CD14-positive monocyte (primary cell): ENCODE results near the gene VPS52. TPM values are rescaled to one million over a fixed set of nuclear protein-coding genes. Genes with fewer than 3 reads are reported as not detected.

Source experiments
- DNase-seq, 3 donors: peaks; one replicate each; pipeline ENCODE4 v3.0.0-alpha.2; 2011 to 2022
- H2AFZ ChIP-seq: 2 replicates; pipeline ENCODE4 v1.6.0; 2012; ENCODE audit warnings: mild to moderate bottlenecking, low read depth, low read length, inconsistent platforms; ENCODE audit not compliant: insufficient read depth, poor library complexity, severe bottlenecking
- H3K27ac ChIP-seq, 2 donors: 1 replicate in 1 of 2; 2 replicates in 1 of 2; pipeline ENCODE4 v1.5.1; 2012 to 2013; ENCODE audit warnings: low read length in 2 of 2, control low read depth in 1 of 2, inconsistent platforms in 1 of 2, low read depth in 1 of 2, mild to moderate bottlenecking in 1 of 2
- H3K27me3 ChIP-seq, 2 donors: one replicate each; pipeline versions ENCODE4 v1.6.0 to v1.6.1; 2011 to 2013; ENCODE audit warnings: low read length in 2 of 2; ENCODE audit not compliant: control insufficient read depth in 2 of 2, insufficient read depth in 2 of 2
- H3K36me3 ChIP-seq, 2 donors: replicated peaks in 1 of 2; 1 replicate in 1 of 2; 2 replicates in 1 of 2; pipeline versions ENCODE4 v1.5.1 to v1.6.1; 2012 to 2013; ENCODE audit warnings: low read length in 2 of 2, control low read depth in 1 of 2, inconsistent platforms in 1 of 2, mild to moderate bottlenecking in 1 of 2; ENCODE audit not compliant: insufficient read depth in 2 of 2, control insufficient read depth in 1 of 2
- H3K4me1 ChIP-seq, 2 donors: 1 replicate in 1 of 2; 2 replicates in 1 of 2; pipeline versions ENCODE4 v1.5.1 to v1.6.1; 2012 to 2013; ENCODE audit warnings: low read length in 2 of 2, control low read depth in 1 of 2, inconsistent platforms in 1 of 2, mild to moderate bottlenecking in 1 of 2, moderate library complexity in 1 of 2; ENCODE audit not compliant: insufficient read depth in 2 of 2, control insufficient read depth in 1 of 2
- H3K4me2 ChIP-seq: replicated peaks from 2 replicates; pipeline ENCODE3; 2012; ENCODE audit warnings: low read length, moderate library complexity, mild to moderate bottlenecking; ENCODE audit not compliant: poor library complexity, severe bottlenecking; ENCODE audit errors: extremely low read depth
- H3K4me3 ChIP-seq, 3 experiments: fragments of 200-600 bp in 1 of 3; sonication (generic) in 1 of 3; replicated peaks in 1 of 3; 1 replicate in 2 of 3; 2 replicates in 1 of 3; pipeline ENCODE4 v1.5.1; 2011 to 2013; ENCODE audit warnings: low read length in 3 of 3, mild to moderate bottlenecking in 3 of 3, control low read depth in 2 of 3, low read depth in 2 of 3, inconsistent platforms in 1 of 3, moderate library complexity in 1 of 3
- H3K79me2 ChIP-seq: 2 replicates; pipeline ENCODE4 v1.6.0; 2012; ENCODE audit warnings: mild to moderate bottlenecking, control low read depth, inconsistent platforms, low read length, moderate library complexity; ENCODE audit not compliant: insufficient read depth
- H3K9ac ChIP-seq: 2 replicates; pipeline ENCODE4 v1.6.0; 2017; ENCODE audit warnings: low read length, mild to moderate bottlenecking; ENCODE audit not compliant: insufficient read depth, poor library complexity, severe bottlenecking
- H3K9me3 ChIP-seq, 2 donors: replicated peaks in 1 of 2; 1 replicate in 1 of 2; 2 replicates in 1 of 2; pipeline versions ENCODE4 v1.5.1 to v1.6.1; 2012 to 2013; ENCODE audit warnings: low read length in 2 of 2, control low read depth in 1 of 2; ENCODE audit not compliant: control insufficient read depth in 1 of 2, insufficient read depth in 1 of 2
- H4K20me1 ChIP-seq: 2 replicates; pipeline ENCODE4 v1.6.0; 2012; ENCODE audit warnings: mild to moderate bottlenecking, low read length, control low read depth, moderate library complexity; ENCODE audit not compliant: insufficient read depth
- H3K27ac Mint-ChIP-seq, 7 donors: one replicate each; pipeline ENCODE4 v1.8.0; 2020; ENCODE audit warnings: mild to moderate bottlenecking in 7 of 7, mixed read lengths in 7 of 7, moderate library complexity in 6 of 7, inconsistent platforms in 2 of 7
- H3K27me3 Mint-ChIP-seq, 3 donors: one replicate each; pipeline ENCODE4 v1.8.0; 2021 to 2022; ENCODE audit warnings: low read depth in 3 of 3, mild to moderate bottlenecking in 3 of 3, mixed read lengths in 3 of 3, moderate library complexity in 3 of 3, inconsistent platforms in 1 of 3
- H3K36me3 Mint-ChIP-seq, 2 donors: one replicate each; pipeline ENCODE4 v1.8.0; 2020; ENCODE audit warnings: mixed read lengths in 2 of 2, inconsistent platforms in 1 of 2, mild to moderate bottlenecking in 1 of 2
- H3K4me1 Mint-ChIP-seq: one replicate; pipeline ENCODE4 v1.8.0; 2020; ENCODE audit warnings: mild to moderate bottlenecking, mixed read lengths
- H3K4me3 Mint-ChIP-seq, 2 donors: one replicate each; pipeline ENCODE4 v1.8.0; 2020; ENCODE audit warnings: mild to moderate bottlenecking in 2 of 2, mixed read lengths in 2 of 2, moderate library complexity in 1 of 2
- H3K9me3 Mint-ChIP-seq, 7 donors: one replicate each; pipeline ENCODE4 v1.8.0; 2020 to 2022; ENCODE audit warnings: mixed read lengths in 7 of 7, mild to moderate bottlenecking in 6 of 7, moderate library complexity in 6 of 7, inconsistent platforms in 2 of 7
- WGBS: methylation state at CpG from one replicate; pipeline ENCODE4 v1.1.5; 2013; ENCODE audit warnings: missing lambda C conversion rate; ENCODE audit not compliant: insufficient coverage; 5-methylcytosine and 5-hydroxymethylcytosine counted together
- intact Hi-C, 2 donors: fragments of 100-400 bp; cut with micrococcal nuclease; formaldehyde crosslinking; loops; one replicate each; pipeline versions ENCODE4 v1.15.0 to v1.15.1; 2023
- polyA plus RNA-seq, 3 donors: library from polyadenylated mRNA; depleted of rRNA in 1 of 3; unstranded in 2 of 3; stranded (reverse) in 1 of 3; fragments of 300-500 nt in 2 of 3; fragments of >200 nt in 1 of 3; fragmentation: Illumina TruSeq in 2 of 3; gene quantifications; 1 replicate in 2 of 3; 2 replicates in 1 of 3; pipeline ENCODE4 v1.2.3, GENCODE V29; 2012 to 2021
- TF ChIP-seq, protein P1 (sequence below): fragments of 200-600 bp; IDR thresholded peaks from one replicate; pipeline ENCODE4 v1.8.0; 2022; ENCODE audit warnings: antibody characterized with exemption, mild to moderate bottlenecking

Gene VPS52
- polyA plus RNA-seq, 3 donors = 11.0 to 150 (median 14.5) TPM

DNA sequence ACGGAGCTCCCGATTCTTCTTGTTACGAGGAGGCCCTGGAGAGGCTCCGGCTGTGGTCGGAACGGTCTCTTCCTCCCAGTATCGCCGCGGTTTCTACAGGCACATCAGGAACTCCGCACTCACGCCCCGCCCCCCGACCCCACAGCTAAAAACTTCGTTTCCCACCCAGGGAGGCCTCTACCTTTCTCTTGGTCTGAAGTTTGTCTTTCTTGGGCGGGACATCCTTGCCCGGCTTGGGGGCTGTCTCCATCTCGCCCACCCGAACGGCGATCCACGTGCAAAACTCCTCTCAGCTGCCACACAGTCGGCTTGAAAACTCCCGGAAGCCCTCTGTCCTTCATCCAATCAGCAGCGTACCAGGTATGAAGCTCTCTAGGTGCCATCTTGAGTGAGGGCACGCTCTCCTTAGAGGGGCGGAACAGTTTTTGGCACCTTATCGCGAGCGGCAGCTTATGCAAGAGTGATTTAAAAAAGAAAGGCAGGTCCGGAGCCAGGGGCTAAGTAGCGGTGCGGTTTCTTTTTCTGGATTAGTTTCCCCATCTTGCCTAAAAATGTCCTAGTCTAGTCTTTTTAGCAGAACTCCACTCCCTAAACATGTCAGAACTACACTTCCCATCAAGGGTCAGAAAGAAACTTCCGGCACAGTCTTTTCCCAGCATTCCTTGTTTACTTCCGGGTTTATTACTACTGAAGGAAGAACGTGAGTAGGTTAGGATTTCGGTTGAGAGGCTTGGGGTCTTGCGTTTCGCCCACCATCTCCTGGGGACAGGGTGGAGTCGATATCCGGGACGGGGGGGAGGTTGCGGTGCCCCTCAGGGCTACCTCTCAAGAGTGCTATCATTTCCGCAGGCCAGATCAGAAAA is 17.5 kb upstream of the VPS52 start, which contains the start of the genes PFDN6 and WDR46:
PFDN6 (plus strand) TSS at position 681 of the 863 bp plus-strand sequence. CDS start 256 bp downstream, outside the sequence.
WDR46 (minus strand) TSS at position 319 of the 863 bp plus-strand sequence; CDS start at position 250, 69 bp downstream.
- H3K36me3 ChIP-seq = peaks cover 42 to 70% of the 10 kb centered on the region in 2 donors
- H3K9me3 Mint-ChIP-seq = no peaks in the 10 kb centered on the region
- peak within 1 kb of the TSS; percentile 91 for H2AFZ ChIP-seq
- peaks cover 42% of the 10 kb centered on the region for H4K20me1 ChIP-seq
- H3K9me3 ChIP-seq = no peaks in the 10 kb centered on the region
- H3K27ac Mint-ChIP-seq = peak within 1 kb of the TSS; percentile 89 to 96 (median 94)
- H3K4me2 ChIP-seq = peak within 1 kb of the TSS; percentile 90
- no peaks in the 10 kb centered on the region for H3K27me3 Mint-ChIP-seq
- peak within 1 kb of the TSS; percentile 30 to 75 for H3K27ac ChIP-seq
- TF ChIP-seq, protein P1, sequence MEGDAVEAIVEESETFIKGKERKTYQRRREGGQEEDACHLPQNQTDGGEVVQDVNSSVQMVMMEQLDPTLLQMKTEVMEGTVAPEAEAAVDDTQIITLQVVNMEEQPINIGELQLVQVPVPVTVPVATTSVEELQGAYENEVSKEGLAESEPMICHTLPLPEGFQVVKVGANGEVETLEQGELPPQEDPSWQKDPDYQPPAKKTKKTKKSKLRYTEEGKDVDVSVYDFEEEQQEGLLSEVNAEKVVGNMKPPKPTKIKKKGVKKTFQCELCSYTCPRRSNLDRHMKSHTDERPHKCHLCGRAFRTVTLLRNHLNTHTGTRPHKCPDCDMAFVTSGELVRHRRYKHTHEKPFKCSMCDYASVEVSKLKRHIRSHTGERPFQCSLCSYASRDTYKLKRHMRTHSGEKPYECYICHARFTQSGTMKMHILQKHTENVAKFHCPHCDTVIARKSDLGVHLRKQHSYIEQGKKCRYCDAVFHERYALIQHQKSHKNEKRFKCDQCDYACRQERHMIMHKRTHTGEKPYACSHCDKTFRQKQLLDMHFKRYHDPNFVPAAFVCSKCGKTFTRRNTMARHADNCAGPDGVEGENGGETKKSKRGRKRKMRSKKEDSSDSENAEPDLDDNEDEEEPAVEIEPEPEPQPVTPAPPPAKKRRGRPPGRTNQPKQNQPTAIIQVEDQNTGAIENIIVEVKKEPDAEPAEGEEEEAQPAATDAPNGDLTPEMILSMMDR = no peak
- peaks cover 56 to 58% of the 10 kb centered on the region in 2 donors for H3K36me3 Mint-ChIP-seq
- H3K9ac ChIP-seq = peak within 1 kb of the TSS; percentile 68
- intact Hi-C loops = loop anchor here in 1 of 2 donors (2.0 kb wide), 1 partner anchor 16 kb away; the partner anchor contains the start of gene RPS18
- peaks cover 33% of the 10 kb centered on the region for H3K4me1 Mint-ChIP-seq
- peak within 1 kb of the TSS; percentile 81 to 99 (median 82) for H3K4me3 ChIP-seq
- H3K79me2 ChIP-seq = peaks cover 49% of the 10 kb centered on the region
- peak; percentile 77 to 91 (median 80) for DNase-seq
- H3K4me1 ChIP-seq = peaks cover 19 to 23% of the 10 kb centered on the region in 2 donors
- no peaks in the 10 kb centered on the region for H3K27me3 ChIP-seq
- H3K4me3 Mint-ChIP-seq = peak within 1 kb of the TSS; percentile 99 to 100
- under 1% methylated on average over 39 of the region's 43 CpGs for WGBS

DNA sequence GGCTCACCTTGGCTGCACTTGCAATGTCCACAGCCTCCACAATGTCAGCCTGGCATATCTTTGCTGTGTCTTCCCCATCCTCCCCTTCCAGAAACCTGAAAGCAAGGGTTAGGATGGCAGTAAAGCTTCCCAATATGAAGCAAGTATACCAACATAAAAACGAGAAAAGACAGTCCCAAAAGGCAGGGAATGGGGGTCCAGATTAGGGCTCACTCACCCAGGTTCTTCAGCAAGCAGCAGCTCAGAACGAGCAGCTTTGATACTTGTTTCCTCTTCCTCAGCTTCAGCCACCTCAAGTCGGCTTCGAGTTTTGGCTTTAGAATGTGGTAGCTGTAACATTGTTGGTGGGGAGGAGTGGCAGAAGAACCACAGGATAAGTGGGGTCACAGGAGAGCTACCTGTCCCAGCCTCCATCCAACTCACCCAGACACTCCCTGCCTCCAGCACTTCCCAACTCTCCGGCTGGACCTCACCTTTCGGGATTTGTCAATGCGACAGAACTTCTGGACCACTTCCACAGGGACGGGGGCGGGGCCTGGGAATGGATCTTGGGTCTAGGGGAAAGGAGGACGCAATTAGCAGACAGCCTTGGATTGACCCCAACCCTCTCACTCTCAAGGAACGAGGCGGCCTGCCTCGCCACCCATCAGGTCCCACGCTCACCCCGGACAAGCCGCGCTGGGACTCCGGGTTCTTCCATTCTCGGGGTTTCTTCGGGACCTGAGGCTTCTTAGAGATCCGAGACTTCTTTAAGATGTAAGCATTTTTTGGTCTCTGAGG is 16.7 kb upstream of the VPS52 start:
- Mint-ChIP-seq H3K4me1 (peaks cover 31% of the 10 kb centered on the region), H3K27me3 (no peaks in the 10 kb centered on the region), H3K36me3 (peaks cover 50 to 56% of the 10 kb centered on the region in 2 donors)

More for the DNA sequence above, 16.7 kb upstream of the VPS52 start:
- peak overlapping the region; percentile 89 to 96 (median 94) for H3K27ac Mint-ChIP-seq
- H3K36me3 ChIP-seq = peaks cover 39 to 70% of the 10 kb centered on the region in 2 donors
- peaks cover 19 to 23% of the 10 kb centered on the region in 2 donors for H3K4me1 ChIP-seq
- peaks cover 48% of the 10 kb centered on the region for H3K79me2 ChIP-seq
- H3K4me2 ChIP-seq = peak overlapping the region; percentile 90
- H3K9me3 Mint-ChIP-seq = no peaks in the 10 kb centered on the region
- H3K4me3 Mint-ChIP-seq = peak overlapping the region; percentile 99 to 100
- intact Hi-C loops = loop anchor here in 1 of 2 donors (2.0 kb wide), 1 partner anchor 16 kb away; the partner anchor contains the start of gene RPS18
- H3K9ac ChIP-seq = peak overlapping the region; percentile 68
- H3K4me3 ChIP-seq = peak overlapping the region; percentile 81 to 99 (median 82)
- TF ChIP-seq, protein P1 = no peak
- WGBS = 8% methylated on average over 12 of the region's 21 CpGs
- no peak for DNase-seq
- peak overlapping the region; percentile 25 to 75 for H3K27ac ChIP-seq
- no peaks in the 10 kb centered on the region for H3K9me3 ChIP-seq
- peak overlapping the region; percentile 91 for H2AFZ ChIP-seq
- H4K20me1 ChIP-seq = peaks cover 34% of the 10 kb centered on the region
- no peaks in the 10 kb centered on the region for H3K27me3 ChIP-seq
